NOMO-1 (cell line): ENCODE results near the gene IGLL1.
A peak's percentile ranks its signal among the peaks of the same experiment; 100 is the strongest.
"Not testable (repeated sequence)": the region's sequence is repeated elsewhere in the genome, so short reads cannot be mapped to it uniquely, and the experiment has no call there.

Experiments used
- DNase-seq, 2 experiments: peaks; one replicate each; lab custom pipeline; 2025; ENCODE audit not compliant: unreplicated experiment in 2 of 2; lab: John Stamatoyannopoulos, UW

Gene IGLL1

DNA sequence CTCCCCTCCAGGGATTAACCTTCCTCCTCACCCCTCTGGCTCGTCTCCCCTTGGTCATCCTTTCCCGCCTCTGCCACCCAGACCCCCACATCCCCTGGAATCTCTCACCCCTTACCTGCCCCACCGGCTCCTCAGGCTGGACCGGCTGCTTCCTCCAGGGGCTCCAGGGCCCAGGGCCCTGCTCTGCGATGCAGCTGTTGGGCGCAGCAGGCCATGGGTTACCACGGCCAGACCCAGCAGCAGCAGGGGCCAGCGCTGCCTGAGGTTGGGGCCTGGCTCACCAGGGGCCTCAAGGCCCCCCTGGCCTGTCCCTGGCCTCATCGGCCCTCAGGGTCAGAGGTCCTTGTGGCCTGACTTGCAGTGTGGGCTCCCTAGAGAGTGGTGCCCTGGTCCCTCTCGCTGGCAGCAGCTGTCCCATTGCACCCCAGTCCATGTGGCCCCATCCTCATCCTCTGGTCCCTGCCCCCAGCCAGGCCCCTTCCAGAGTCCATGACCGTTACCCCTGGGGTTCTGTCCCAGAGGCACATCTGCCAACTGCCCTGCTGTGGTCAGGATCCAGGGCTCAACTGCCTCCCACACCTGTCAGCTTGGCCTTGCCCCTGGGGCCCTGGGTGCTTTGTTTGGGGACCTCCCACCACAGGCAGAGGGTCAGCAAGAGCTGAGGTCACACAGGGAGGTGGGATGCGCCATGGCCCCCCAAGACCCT is at the start of gene IGLL1:
Gene IGLL1, minus strand, starts transcription at position 421 of the 706 bp plus-strand sequence. Its CDS starts 100 bp downstream, at position 321.
- DNase-seq: no peak

- not testable (repeated sequence) for DNase-seq
Observed at GRCh38 chr22:23628056-23628743, 48.1 kb upstream of the IGLL1 start.

GRCh38 chr22:23627401-23628055 is 47.4 kb upstream of the IGLL1 start:
- DNase-seq: peak; percentile 17 to 26

- DNase-seq: no peak
Observed at GRCh38 chr22:23626286-23626975, 46.3 kb upstream of the IGLL1 start.

DNA sequence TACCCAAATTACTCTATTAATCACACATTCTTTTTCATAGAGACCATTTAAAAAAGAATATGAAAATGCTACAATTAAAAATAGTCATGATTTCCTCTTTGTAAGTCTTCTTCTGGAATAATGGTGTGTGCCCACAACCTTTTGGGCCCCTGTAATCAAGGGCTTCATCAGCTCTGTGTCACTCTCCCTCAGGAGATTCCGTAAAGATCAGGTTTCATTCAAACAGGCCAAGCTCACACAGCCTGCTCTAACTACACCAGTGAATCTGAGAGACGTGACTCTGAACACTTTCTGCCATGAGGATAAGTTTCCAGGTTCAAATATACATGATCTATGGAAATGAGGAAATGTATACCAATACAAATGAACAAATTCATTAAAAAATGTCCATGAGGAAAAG is 42.5 kb upstream of the IGLL1 start:
- no peak for DNase-seq

DNA sequence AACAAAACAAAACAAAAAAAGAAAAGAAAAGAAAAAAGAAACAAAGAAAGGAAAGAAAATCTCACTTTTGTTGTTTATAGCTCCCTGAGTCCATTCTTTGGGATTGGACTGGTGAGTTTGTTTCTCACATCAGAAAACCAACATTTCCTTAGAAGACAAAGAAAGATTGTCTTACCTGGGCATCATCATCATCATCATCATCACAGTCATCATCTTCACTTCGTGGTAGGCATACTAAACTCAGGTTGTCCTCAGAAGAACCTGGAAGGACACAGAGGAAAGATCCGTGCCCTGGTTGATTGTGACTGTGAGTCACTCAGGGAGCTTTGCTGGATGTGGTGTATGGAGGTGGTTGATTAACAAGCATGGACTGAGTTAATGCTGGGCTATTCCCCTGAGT is 41.8 kb upstream of the IGLL1 start:
- not testable (repeated sequence) for DNase-seq

DNA sequence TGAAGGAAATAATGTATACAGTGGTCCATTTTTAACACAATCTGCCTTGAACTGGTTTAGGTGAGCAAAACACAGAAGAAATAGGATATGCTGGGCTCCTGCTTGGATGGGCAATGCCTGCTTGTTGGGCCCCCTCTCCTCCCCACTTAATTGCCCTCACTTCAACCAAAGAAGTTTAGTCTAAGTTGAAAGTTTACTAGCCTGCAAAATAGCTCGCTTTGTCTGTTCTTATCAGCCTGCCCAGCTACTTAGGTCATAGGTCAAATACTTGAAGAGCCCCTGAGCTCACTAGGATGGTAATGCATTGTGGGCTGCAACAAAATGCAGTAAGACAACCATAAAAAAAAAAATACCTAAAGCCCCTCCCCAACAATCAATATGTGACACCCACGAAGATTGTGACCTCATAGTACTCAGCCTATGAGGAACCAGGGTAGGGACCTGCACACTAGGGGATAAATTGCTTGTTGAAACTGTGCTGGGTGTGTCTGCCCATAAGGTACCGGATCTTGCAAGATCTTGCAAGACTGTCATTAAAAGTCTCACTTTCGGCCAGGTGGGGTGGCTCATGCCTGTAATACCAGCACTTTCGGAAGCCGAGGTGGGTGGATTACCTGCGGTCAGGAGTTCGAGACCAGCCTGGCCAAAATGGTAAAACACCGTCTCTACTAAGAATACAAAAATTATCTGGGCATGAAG is 41.1 kb upstream of the IGLL1 start:
- no peak for DNase-seq

DNA sequence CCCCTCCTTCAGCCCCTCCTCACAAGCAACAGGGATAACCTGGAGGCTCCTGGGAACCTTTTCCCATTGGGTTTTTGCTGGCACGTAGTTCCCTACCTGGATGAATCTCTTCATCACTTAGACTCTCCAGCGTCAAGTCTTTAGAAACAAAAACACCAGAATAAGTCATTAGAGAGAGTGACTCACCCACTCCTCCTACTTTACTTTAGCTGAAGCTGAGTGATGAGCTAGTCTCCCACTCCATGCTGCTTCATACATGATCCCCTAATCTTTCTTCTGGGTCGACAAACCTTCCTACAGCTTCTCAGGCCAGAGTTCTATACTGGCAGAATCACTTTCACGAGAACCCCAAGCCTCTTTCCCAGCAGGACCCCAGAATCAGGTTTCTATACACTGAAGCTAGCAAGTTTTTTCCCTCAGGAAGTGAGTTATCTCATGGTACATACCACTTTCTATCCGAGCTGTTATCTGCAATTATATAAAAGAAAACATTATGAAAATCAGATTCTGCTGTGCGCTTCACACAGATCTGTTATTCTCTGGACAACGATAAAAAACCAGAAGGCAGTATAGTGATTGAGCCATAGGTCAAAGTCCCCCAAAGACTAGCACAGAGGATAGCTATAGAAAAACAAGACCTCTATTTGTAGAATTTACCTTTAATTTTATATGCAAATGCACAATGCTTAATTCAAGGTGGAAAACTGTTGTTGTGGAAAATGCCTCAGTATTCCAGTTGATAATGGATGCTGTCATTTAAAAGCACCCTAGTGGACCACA is 33.3 kb upstream of the IGLL1 start:
- no peak for DNase-seq

DNA sequence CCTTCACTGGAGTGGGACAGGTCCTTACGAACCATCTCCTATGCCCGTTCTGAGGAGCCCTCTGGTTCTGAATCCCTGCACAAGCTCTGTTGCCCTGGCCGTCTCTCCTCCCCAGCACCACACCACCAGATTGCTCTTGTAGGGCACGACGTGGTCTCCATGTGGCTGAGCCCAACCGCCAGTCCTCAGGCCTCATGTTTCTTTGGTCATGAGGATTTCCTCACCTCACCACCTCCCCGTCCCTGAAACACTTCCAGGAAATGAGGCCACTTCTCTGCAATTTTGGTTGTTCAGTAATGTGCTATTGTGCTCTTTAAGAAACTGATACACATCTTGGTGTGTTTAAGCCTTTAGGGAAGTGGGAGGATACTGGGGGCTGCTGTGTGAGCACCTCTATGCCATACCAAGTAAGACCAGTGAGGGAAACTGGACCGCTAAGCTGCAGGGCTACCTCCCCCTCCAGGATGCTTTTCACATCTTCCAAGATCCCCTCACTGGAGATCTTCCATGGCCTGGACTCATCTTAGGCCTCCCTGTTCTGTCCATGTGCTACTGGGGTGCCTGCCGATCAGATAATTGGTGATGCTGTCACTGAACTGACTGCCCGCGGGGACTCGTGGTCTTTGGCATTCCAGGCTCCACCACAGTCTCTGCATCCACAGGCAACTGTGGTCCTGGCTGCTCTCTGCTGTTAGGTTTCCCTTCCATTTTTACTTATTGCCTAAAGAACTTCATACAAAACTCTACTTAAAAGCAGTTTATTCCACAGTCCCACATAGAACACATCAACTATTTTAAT is 30.1 kb upstream of the IGLL1 start:
- no peak for DNase-seq

DNA sequence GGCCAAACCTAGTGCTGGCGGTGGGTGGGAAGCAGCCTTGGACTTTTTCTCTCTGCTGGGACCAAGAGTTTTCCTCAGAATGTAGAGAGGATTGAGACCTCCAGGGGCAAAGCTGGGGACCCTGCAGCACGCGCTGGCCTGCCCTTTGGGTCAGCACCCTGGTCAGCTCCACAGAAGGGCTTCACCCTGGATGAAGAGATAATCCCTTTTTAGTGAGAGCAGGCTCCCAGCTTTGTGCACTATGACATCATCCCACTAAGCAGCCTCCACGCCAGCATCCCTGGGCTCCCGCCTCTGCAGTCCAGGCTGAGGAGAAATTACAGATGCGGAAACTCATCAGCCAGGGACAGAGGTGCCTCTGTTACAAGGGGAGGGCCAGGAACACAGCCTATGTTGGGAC is 28.5 kb upstream of the IGLL1 start:
- DNase-seq: no peak

DNA sequence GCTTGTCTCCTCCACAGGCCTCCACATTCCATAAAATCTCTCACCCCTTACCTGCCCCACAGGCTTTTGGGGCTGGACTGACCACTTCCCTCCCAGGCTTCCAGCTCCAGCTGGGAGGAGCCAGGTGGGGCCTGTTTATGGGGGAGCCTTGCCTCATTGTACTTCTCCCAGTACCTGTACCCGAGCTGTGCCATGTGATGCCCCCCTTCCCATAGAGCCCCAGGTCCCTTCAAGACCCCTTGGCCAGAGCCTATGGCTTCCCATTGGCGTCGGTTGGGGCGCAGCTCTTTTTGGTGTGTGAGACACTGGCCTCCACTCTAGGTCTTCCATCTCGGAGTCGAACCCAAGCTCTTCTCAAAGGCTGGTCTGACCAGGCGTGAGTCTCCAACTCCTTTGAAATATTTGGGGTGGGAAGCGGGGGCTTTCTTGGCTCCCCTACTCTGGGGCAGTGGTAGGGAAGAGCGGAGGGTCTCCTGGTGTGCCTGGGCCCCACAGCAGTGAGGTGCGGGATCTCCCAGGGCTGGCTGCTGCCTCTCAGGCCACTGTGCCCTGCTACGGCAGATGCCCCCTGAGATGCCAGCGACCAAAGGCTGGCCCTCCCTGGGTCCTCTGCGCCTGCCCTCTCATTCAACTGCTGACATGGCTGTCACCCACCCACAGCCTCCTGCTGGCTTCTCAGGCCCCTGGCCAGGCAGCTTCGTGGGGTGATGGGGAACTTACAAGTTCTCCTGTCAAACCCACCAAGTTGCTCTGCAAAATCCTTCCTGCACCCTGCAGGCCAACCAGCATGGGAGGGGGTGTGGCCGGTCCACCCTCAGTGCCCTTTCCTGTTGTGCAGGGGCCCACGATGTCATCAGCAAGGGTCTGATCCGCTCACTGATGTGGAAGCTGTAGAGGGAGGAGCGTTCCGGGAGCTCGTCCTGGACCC is 26.4 kb upstream of the IGLL1 start:
- DNase-seq: no peak

GRCh38 chr22:23604939-23605712 is 25.0 kb upstream of the IGLL1 start:
- DNase-seq: no peak

DNA sequence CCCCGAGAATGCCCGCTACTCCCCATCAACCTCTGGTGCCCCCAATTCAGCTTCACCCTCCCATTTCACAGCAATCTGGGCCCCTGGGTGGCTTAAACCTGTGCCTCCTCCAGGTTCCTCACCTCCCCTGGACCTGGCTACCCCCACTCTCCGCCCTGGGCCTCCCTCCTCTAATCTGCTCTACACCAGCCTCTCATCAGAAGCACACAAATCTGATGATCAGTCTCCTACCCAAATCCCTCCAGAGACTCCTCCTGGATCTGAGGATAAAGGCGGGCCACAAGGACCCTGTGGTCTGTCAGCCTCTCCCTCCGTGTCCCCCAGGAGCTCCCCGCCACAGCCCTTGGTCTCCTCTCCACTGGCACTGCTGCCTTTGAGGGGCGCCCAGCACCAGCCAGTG is 23.2 kb upstream of the IGLL1 start:
- no peak for DNase-seq

DNA sequence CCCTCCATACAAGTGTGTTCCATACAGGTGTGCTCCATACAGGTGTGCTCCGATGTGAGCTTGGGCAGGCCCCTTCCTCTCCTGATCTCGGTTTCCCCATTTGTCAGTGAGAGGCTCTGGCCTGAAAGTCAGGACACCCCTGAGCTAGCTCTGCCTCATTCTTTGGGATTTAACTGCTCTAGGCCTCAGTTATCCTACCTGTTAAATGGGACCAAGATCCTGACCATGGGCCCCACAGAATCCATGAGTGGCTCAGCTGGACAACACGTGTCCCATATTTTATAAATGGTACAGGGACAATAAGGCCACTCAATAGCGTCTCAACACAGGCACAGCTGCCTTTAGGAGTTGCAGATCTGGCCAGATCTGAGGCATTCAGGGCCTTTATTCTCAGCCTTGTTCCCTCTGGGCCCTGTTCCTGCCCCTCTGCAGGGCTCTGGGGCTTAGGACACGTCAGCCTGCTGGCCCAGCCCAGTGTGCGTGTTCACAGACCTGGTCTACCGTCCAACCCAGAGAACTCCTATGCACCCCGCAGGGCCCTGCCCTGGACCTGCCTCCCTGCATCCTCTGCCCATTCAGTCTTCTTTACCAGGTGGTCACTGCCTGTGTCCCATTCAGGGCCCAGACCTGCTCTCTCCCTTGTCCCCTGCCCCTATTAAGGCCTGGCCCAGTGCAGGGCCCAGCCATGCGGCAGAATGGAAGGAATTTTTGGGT is 18.9 kb upstream of the IGLL1 start:
- DNase-seq: no peak

GRCh38 chr22:23597576-23598268 is 17.6 kb upstream of the IGLL1 start:
- not testable (repeated sequence) for DNase-seq

GRCh38 chr22:23595904-23596303 is 15.8 kb upstream of the IGLL1 start:
- not testable (repeated sequence) for DNase-seq
